K562 (cell line): ENCODE measurements around the gene CNGA1. TPM values are rescaled to one million over a fixed set of nuclear protein-coding genes. Genes with fewer than 3 reads are reported as not detected.

Source experiments
- ATAC-seq: fragments of 200-7000 bp; cut with Tn5 transposase; 3 replicates; pipeline ENCODE4 v1.9.1; 2020; ENCODE audit warnings: moderate library complexity
- BruUV-seq: library from RNA; stranded (reverse); fragments of 400-500 nt; replicated peaks from 2 replicates; lab custom pipeline; 2021; lab: Mats Ljungman, UMichigan
- CTCF ChIA-PET: fragments of 300-600 bp; formaldehyde crosslinking; extraction: SDS; loops from one replicate; lab custom pipeline; 2021; ENCODE audit warnings: low intra/inter-chr PET ratio; lab: Yijun Ruan, JAX
- POLR2A ChIA-PET: fragments of 300-600, 350-650 bp; sonication (Branson Sonifier 250); formaldehyde crosslinking; extraction: SDS; loops from one replicate; lab custom pipeline; 2021; ENCODE audit warnings: antibody characterized with exemption, inconsistent platforms; lab: Yijun Ruan, JAX
- DNase-seq, 4 experiments: peaks; one replicate each; pipeline versions ENCODE4 v3.0.0 to v3.0.0-alpha.2; 2011 to 2018; ENCODE audit warnings: low spot score in 3 of 4, mixed read lengths in 3 of 4; ENCODE audit errors: extremely low read depth in 1 of 4
- FAIRE-seq: peaks from 2 replicates; lab custom pipeline; 2011; peaks lifted over from hg19 to GRCh38; lab: Jason Lieb, UNC
- H2AFZ ChIP-seq: 2 replicates; pipeline ENCODE4 v1.6.0; 2011; ENCODE audit warnings: low read depth, low read length, control low read depth, inconsistent platforms
- H3K27ac ChIP-seq: fragments of 200-600 bp; 3 replicates; pipeline ENCODE4 v1.8.0; 2011; ENCODE audit warnings: low read depth, mild to moderate bottlenecking, control low read depth, inconsistent platforms, low read length, moderate library complexity, mixed read lengths; ENCODE audit errors: extremely low read depth
- H3K27me3 ChIP-seq, 2 experiments: fragments of 300-600 bp in 1 of 2; 2 replicates in 1 of 2; 3 replicates in 1 of 2; pipeline versions ENCODE4 v1.6.0 to v1.8.0; 2011; ENCODE audit warnings: inconsistent platforms in 2 of 2, low read length in 2 of 2, mild to moderate bottlenecking in 1 of 2, mixed read lengths in 1 of 2, moderate library complexity in 1 of 2; ENCODE audit not compliant: control insufficient read depth in 2 of 2, insufficient read depth in 2 of 2
- H3K36me3 ChIP-seq: fragments of 300-600 bp; 3 replicates; pipeline ENCODE4 v1.8.0; 2011; ENCODE audit warnings: mild to moderate bottlenecking, low read length, inconsistent platforms; ENCODE audit not compliant: control insufficient read depth, insufficient read depth
- H3K4me1 ChIP-seq, 2 experiments: fragments of 200-600 bp in 1 of 2; replicated peaks in 1 of 2; 2 replicates in 1 of 2; 3 replicates in 1 of 2; pipeline versions ENCODE4 v1.5.1 to v1.8.0; 2011; ENCODE audit warnings: inconsistent platforms in 2 of 2, low read length in 2 of 2, mild to moderate bottlenecking in 1 of 2, mixed read lengths in 1 of 2, moderate library complexity in 1 of 2; ENCODE audit not compliant: control insufficient read depth in 2 of 2, insufficient read depth in 2 of 2
- H3K4me2 ChIP-seq: 2 replicates; pipeline ENCODE4 v1.6.1; 2011; ENCODE audit warnings: low read length, control low read depth, inconsistent platforms, mixed read lengths; ENCODE audit not compliant: insufficient read depth
- H3K4me3 ChIP-seq: fragments of 200-600 bp; sonication (generic), shearing (Covaris generic); 2 replicates; pipeline ENCODE4 v1.5.1; 2016; ENCODE audit warnings: control low read depth, inconsistent platforms
- H3K79me2 ChIP-seq: fragments of 200-600 bp; 3 replicates; pipeline ENCODE4 v1.8.0; 2011; ENCODE audit warnings: low read length, inconsistent platforms; ENCODE audit not compliant: control insufficient read depth, insufficient read depth
- H3K9ac ChIP-seq, 2 experiments: 2 replicates each; pipeline versions ENCODE4 v1.6.0 to v1.6.1; 2011; ENCODE audit warnings: low read depth in 2 of 2, low read length in 2 of 2, control low read depth in 1 of 2, inconsistent platforms in 1 of 2, mild to moderate bottlenecking in 1 of 2, mixed read lengths in 1 of 2; ENCODE audit not compliant: insufficient read depth in 1 of 2
- H3K9me1 ChIP-seq: one replicate; pipeline ENCODE4 v1.6.0; 2011; ENCODE audit warnings: inconsistent platforms, mild to moderate bottlenecking, low read length, moderate library complexity; ENCODE audit not compliant: control insufficient read depth, insufficient read depth
- H3K9me3 ChIP-seq: replicated peaks from 2 replicates; pipeline ENCODE4 v1.5.1; 2011; ENCODE audit warnings: low read depth, low read length, inconsistent platforms; ENCODE audit not compliant: control insufficient read depth, insufficient read depth
- H4K20me1 ChIP-seq: replicated peaks from 2 replicates; pipeline ENCODE4 v1.6.1; 2011; ENCODE audit warnings: low read length, inconsistent platforms, mixed read lengths; ENCODE audit not compliant: control insufficient read depth, insufficient read depth
- ATF1 ChIP-seq, 2 experiments: fragments of 450-650 bp in 1 of 2; IDR thresholded peaks; 2 replicates each; pipeline ENCODE4 v1.6.1; 2016; ENCODE audit warnings: missing compliant biosample characterization in 1 of 2, missing genetic modification characterization in 1 of 2
- KDM5B ChIP-seq: fragments of 200-600 bp; sonication (generic); IDR thresholded peaks from 2 replicates; pipeline ENCODE4 v1.6.1; 2012; ENCODE audit warnings: low read depth, mild to moderate bottlenecking, moderate library complexity, low read length, control low read depth, inconsistent platforms; ENCODE audit not compliant: insufficient replicate concordance
- MEIS2 ChIP-seq: fragments of 450-650 bp; IDR thresholded peaks from 2 replicates; pipeline ENCODE4 v1.6.1; 2014; ENCODE audit warnings: mild to moderate bottlenecking; ENCODE audit not compliant: partially characterized antibody
- NFIC ChIP-seq: fragments of 450-650 bp; IDR thresholded peaks from 2 replicates; pipeline ENCODE4 v1.6.1; 2017; ENCODE audit warnings: mild to moderate bottlenecking, inconsistent platforms
- PHF8 ChIP-seq: fragments of 200-600 bp; sonication (generic); IDR thresholded peaks from 2 replicates; pipeline ENCODE4 v1.6.1; 2012; ENCODE audit warnings: mixed run types, mild to moderate bottlenecking, inconsistent platforms, low read length, moderate library complexity, borderline replicate concordance
- RFX1 ChIP-seq: fragments of 450-650 bp; IDR thresholded peaks from 2 replicates; pipeline ENCODE4 v1.6.1; 2016; ENCODE audit warnings: mild to moderate bottlenecking, moderate library complexity
- RHOXF2B ChIP-seq: fragments of 250-450 bp; sonication (Bioruptor Pico); conservative IDR thresholded peaks from 2 replicates; pipeline ENCODE4 v1.5.1; 2021
- THRAP3 ChIP-seq: fragments of 450-650 bp; IDR thresholded peaks from 2 replicates; pipeline ENCODE4 v1.6.1; 2016; ENCODE audit warnings: mild to moderate bottlenecking, inconsistent platforms, borderline replicate concordance
- ZNF232 ChIP-seq: sonication (generic); formaldehyde crosslinking; IDR thresholded peaks from 2 replicates; pipeline ENCODE4 v1.8.0; 2022; ENCODE audit warnings: mild to moderate bottlenecking, missing genetic modification reagents
- ZNF699 ChIP-seq: fragments of 250-450 bp; sonication (Bioruptor Pico); IDR thresholded peaks from 2 replicates; pipeline ENCODE4 v1.8.0; 2021; ENCODE audit warnings: mild to moderate bottlenecking, moderate library complexity; ENCODE audit not compliant: insufficient replicate concordance
- WGBS: fragments of 100-300 bp; shearing (Covaris generic); methylation state at CpG from one replicate; pipeline ENCODE4 v1.1.6; 2016; ENCODE audit warnings: low coverage, mixed read lengths; ENCODE audit not compliant: insufficient coverage; ENCODE audit errors: missing lambda C conversion rate; 5-methylcytosine and 5-hydroxymethylcytosine counted together
- in situ Hi-C: fragments of 300-500 bp; cut with MboI; formaldehyde crosslinking; loops from 4 replicates; pipeline ENCODE4 v1.15.0; 2018; ENCODE audit warnings: inconsistent platforms, mixed read lengths
- intact Hi-C: fragments of 100-400 bp; cut with micrococcal nuclease; formaldehyde crosslinking; loops from 2 replicates; pipeline ENCODE4 v1.14.2; 2022
- polyA plus RNA-seq, 8 experiments: library from polyadenylated mRNA; depleted of rRNA in 4 of 8; stranded (reverse) in 5 of 8; unstranded in 3 of 8; fragments of >200 nt; fragmentation: Nextera tagmentation in 2 of 8; fragmentation: Illumina TruSeq in 1 of 8; extraction: Ambion mirVana in 2 of 8; extraction: Trizol in 1 of 8; gene quantifications; 2 replicates each; pipeline versions ENCODE4 v1.2.1 to v1.2.3, GENCODE V29; 2011 to 2014; ENCODE audit warnings: inconsistent platforms in 1 of 8, missing spikeins in 1 of 8
- total RNA-seq, 7 experiments: library from RNA; depleted of rRNA in 6 of 7; stranded (reverse); fragments of >200 nt in 6 of 7; fragmentation: Illumina TruSeq in 2 of 7; extraction: Trizol in 2 of 7; gene quantifications; 2 replicates each; pipeline versions ENCODE4 v1.2.1 to v1.2.3, GENCODE V29; 2011 to 2021; ENCODE audit warnings: low replicate concordance in 1 of 7
- TF ChIP-seq, protein P1 (sequence below), 2 experiments: IDR thresholded peaks in 1 of 2; conservative IDR thresholded peaks in 1 of 2; 2 replicates each; pipeline ENCODE4 v1.6.1; 2016; ENCODE audit warnings: low read depth in 2 of 2, mild to moderate bottlenecking in 1 of 2, missing compliant biosample characterization in 1 of 2, missing genetic modification characterization in 1 of 2, moderate library complexity in 1 of 2

The CNGA1 gene
- total and polyA plus RNA-seq, 9 of the 15 experiments (the other 6 are each of a cell fraction or from before 2014, with no cell fraction given), result 0.03 to 0.29 (median 0.04) TPM; not detected in 5

DNA sequence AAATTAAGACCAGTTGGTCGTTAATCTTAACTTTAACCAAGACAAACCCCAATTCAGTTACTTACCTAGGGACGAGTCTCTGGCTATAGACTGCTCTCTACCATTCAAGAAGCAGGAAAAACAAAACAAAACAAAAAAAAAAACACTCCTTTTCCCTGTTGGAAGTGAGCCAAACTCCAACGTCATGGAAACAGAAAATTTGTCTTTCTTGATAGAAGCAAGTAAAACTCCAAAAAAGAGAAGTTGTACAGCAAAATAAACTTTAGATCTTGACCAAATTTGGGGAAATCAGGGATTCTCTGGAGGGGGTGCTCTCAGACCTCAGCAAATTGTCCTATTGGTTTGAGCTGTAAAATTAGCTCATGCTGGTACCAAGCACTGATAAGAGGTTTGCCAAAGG is 3.7 kb downstream of the CNGA1 start (continued):
- TF ChIP-seq, protein P1, sequence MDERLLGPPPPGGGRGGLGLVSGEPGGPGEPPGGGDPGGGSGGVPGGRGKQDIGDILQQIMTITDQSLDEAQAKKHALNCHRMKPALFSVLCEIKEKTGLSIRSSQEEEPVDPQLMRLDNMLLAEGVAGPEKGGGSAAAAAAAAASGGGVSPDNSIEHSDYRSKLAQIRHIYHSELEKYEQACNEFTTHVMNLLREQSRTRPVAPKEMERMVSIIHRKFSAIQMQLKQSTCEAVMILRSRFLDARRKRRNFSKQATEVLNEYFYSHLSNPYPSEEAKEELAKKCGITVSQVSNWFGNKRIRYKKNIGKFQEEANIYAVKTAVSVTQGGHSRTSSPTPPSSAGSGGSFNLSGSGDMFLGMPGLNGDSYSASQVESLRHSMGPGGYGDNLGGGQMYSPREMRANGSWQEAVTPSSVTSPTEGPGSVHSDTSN (CRISPR knock-in tag; IDR thresholded peaks at IDR 0.05; ENCODE audit: low read depth), result no peak
- TF ChIP-seq, protein P1 (tag; conservative IDR thresholded peaks at IDR 0.05; ENCODE audit: low read depth), result 0 out of 2 replicates have a peak, but pooled peaks have one; percentile 37
- TF ChIP-seq ATF1 (CRISPR knock-in tag; IDR thresholded peaks at IDR 0.05) (no peak), ATF1 (tag; IDR thresholded peaks at IDR 0.05) (peak; percentile 55), MEIS2 (peak; percentile 53), NFIC (peak; percentile 78), RFX1 (0 out of 2 replicates have a peak, but pooled peaks have one; percentile 4)

DNA sequence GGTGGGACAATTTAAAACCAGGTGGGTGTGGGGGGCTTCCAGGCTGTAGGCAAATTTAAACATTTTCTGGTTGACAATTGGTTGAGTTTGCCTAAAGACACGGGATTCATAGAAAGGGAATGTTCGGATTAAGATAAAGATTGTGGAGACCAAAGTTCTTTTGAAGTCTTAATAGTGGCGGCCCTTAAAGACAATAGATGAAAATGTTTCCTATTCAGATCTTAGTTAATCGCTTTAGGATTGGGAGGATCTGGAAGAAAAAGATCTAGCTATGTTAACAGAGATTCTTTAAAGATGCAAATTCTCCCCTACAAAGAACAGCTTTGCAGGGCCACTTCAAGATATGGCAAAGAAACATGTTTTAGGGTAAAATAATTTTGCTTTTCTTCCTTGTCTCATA is 4.8 kb downstream of the CNGA1 start:
- in situ Hi-C loops, result no loop called here
- no peak for FAIRE-seq
- CTCF ChIA-PET, result no interaction called here

More for the DNA sequence above, 4.8 kb downstream of the CNGA1 start:
- H3K4me1 ChIP-seq, result peaks cover 4 to 6% of the 10 kb centered on the region in 2 experiments; a peak in 3 of 5 replicates
- H3K4me2 ChIP-seq, result no peak overlapping the region
- intact Hi-C loops, result no loop called here
- DNase-seq (no peak), ATAC-seq (no peak)
- H3K79me2 ChIP-seq, result no peaks in the 10 kb centered on the region
- H4K20me1 ChIP-seq, result no peaks in the 10 kb centered on the region
- no peaks in the 10 kb centered on the region for H3K36me3 ChIP-seq
- peak overlapping the region; percentile 33; the same call in 1 of the 2 replicates for H2AFZ ChIP-seq
- H3K27me3 ChIP-seq, result peaks cover 0 to 1% of the 10 kb centered on the region in 2 experiments; a peak in 1 of 5 replicates
- no peak overlapping the region for H3K27ac ChIP-seq
- no peak overlapping the region for H3K9ac ChIP-seq
- H3K4me3 ChIP-seq, result no peak overlapping the region
- POLR2A ChIA-PET, result no interaction called here
- no TSS peak for BruUV-seq
- 19% methylated on average over 4 of the region's 4 CpGs for WGBS
- no peaks in the 10 kb centered on the region for H3K9me1 ChIP-seq
- no peak for TF ChIP-seq THRAP3
- no peak for TF ChIP-seq KDM5B
- TF ChIP-seq RHOXF2B (CRISPR knock-in tag), result no peak
- TF ChIP-seq ZNF232, result no peak
- no peak for TF ChIP-seq ZNF699 (CRISPR knock-in tag)
- no peak for TF ChIP-seq PHF8
- H3K9me3 ChIP-seq, result no peaks in the 10 kb centered on the region
